Activated naive CD4-positive, alpha-beta T cell (primary cell): Measurements from ENCODE around the gene IL22RA1.

Experiments used
- DNase-seq, 4 experiments: peaks; one replicate each; lab custom pipeline; 2025; lab: John Stamatoyannopoulos, UW

Gene IL22RA1

DNA sequence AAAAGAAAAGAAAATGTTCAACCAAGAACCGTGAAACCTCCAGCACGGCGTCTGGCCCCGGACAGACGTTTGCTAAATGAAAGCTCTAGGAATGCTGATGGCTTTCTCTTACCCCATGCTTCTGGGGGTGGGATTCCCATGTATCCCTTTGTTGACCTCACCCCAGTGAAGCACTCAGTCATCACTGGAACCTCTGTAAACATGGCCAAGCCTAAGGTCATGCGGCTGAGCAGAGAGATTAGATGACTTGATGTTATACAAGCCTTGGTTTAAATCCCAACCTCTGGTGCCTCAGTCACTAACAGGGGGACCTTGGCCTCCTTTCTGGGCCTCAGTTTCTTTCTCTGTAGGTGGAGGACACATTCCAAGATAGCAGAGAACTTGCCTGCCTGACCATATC is 28.2 kb downstream of the IL22RA1 start:
- no peak for DNase-seq

DNA sequence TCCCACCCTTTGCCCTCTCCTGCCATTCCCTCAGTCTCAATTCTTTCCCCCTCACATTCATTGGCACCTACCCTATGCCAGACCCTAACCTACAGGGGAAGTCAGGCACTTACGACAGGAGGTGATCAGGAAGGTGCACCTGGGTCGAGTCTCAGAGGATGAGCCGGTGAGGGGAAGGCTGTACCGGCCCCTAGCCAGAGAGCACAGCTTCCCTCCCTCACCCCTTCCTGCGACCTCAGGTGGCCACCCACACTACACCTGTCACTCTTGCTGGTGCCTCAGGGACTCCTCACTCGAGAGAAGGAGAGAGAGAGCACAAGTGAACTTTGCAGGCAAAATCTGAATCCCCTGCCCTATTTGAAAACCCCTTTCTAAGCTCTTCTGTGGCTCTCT is 29.3 kb downstream of the IL22RA1 start:
- DNase-seq: no peak

GRCh38 chr1:24111996-24112779 is 30.8 kb downstream of the IL22RA1 start, which contains the start of gene MYOM3:
Gene MYOM3 (minus strand): TSS chr1:24112135. CDS start chr1:24108636, 3,499 bp downstream.
- DNase-seq: peak in 2 of 4 experiments; percentile 7 to 10

DNA sequence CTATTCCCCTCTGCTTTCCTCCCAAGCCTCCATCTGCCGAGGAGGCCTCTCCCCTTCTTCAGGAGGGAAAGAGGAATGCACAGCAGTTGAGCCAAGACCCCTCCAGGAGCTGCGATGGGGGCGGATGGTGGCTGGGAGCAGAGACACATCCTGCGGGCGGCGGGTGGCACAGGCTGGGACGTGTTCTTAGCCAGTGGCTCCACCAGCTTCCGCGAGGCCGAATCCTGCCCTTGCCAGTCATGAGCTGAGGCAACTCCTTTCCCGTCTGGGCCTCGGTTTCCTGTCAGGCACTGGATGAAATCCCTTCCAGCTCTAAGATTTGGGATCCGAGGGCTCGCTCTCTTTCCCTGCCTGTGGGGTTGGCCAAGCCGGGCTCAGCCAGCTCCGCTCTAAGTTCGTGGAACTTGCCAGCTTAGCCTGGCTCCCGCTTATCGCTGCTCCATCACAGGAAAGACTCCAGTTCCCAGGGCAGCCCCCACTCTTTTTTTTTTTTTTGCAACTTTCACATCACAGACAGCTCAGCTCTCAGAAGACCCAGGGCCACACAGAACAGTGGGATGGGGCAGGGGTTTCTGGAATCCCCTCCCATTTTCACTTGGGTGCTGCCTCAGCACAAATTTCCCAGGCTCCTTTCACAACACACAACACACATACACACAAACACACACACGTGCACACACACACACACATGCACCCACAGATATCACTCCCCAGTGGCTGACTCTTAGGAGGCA is 31.5 kb downstream of the IL22RA1 start:
- no peak for DNase-seq

- no peak for DNase-seq
These were observed 32.2 kb downstream of the IL22RA1 start for GRCh38 chr1:24110642-24111261.

DNA sequence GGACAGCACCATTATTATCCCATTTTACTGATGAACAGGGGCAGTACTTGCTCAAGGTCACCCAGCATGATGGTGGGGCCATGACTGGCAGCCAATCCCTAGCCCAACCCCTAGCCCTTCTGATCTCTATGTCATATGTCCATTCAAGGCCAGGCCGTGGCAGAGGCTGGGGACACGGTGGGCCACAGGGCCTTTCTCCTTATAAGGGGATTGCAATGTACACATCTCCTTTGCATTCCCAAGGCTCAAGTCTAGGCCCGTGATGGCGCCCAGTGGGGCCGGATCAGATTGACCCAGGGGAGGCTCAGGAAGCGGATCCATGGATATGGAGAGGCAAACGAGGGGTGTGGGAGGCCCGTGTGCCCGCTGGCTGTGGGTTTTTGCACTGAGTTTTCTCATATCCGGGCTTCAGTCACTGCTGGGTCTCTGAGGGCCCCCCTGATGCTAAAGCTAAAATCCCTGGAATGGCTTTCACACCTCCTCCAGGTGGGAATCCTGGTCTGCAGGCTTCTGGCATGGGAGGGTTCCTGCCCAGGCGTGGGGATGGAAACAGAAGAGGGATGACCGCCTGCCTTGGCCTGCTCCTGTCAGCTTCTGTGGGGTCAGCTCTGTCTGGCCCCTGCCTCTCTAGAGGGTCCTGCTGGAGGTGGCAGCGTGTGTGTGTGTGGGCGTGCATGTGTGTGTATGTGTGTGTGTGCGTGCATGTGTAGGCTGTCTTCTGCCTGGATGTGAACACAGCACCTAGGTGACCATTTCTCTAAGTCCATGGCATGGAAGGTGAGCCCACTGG is 33.1 kb downstream of the IL22RA1 start:
- no peak for DNase-seq

DNA sequence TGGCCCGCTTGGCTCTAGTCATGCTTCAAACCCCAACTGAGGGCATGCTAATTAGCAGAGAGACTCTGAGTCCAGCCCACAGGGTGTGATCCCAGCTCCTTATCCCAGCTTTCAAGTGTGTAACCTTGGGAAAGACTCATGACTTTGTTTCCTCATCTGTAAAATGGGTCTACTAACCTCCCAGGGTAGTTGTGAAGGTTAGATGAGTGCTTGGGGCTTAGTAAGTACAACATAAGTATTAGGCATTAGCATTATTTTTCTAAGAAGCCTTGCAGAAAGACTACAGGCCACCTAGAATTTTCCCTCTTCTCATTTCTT is 33.8 kb downstream of the IL22RA1 start:
- DNase-seq: no peak

DNA sequence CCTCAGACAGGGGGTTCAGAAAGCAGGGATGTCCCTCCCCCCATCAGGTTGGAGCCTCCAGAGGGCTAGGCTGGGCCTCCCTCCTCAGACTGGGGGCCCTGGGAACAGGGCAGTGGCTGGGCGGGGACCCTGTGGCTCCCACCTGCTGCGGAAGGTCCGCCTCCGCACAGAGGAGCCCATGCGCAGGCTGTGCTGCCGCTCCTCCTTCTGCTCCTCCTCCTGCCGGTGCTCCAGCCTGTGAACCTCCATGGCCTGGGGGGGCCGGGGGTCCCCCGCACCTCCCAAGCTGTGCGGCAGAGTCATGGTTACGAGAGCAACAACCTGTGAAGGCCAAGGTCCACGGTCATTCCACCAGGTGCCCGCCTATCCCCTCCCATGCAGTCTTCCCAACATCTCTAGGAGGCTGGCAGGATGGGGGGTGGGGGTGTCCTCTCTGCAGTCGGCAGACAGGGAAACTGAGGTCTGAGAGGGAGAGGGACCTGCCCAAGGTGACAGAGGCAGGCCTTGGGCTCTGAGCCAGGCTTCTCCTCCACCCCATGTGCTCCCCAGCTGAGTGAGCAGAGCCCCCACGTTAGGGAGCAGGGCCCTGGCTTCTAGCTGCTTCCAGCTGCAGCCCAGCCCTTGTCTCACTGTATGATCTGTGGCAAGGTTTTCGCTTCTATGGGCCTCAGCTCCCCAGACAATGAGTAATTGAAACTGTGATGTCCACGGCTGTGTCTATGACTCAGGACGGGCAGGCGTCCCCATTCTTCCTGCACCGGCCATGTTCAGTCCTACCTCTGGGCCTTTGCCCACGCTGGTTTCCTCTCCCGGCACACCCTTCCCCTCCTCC is 34.4 kb downstream of the IL22RA1 start:
- no peak for DNase-seq

- no peak for DNase-seq
These were observed 35.3 kb downstream of the IL22RA1 start for GRCh38 chr1:24107462-24108138.

DNA sequence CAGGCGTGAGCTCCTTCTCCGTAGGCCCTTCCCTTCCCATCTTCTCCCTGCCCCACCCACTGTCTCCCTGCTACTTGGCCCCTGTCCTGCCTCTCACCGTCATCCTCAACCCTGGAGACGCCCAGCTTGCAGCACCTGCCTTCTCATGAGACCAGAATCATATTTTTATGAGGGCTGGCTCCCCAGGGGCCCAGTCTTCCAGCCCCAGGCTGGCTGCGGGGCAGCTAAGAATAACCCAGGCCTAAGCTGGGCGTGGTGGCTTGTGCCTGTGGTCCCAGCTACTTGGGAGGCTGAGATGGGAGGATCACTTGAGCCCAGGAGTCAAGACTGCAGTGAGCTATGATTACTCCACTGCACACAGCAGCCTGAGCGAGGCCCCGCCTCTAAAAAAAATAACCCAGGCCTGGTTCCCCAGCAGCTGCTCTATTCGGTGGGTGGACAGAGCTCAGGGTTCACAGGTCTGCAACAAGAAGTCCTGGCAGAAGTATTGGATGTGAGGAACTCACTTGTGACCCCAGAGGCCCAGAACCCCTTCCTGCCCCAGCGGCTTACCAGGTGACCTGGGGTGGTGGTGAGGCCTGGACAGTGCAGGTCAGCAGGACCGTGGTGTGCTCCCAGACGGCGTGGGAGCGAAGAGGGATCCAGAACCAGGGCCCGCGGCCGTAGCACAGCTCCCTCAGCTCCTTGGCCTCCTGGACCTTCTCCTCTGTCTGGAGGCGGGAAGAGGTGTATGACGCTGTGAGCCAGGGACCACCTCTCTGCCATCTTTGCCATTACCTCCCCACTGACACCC is 37.4 kb downstream of the IL22RA1 start:
- DNase-seq: no peak

DNA sequence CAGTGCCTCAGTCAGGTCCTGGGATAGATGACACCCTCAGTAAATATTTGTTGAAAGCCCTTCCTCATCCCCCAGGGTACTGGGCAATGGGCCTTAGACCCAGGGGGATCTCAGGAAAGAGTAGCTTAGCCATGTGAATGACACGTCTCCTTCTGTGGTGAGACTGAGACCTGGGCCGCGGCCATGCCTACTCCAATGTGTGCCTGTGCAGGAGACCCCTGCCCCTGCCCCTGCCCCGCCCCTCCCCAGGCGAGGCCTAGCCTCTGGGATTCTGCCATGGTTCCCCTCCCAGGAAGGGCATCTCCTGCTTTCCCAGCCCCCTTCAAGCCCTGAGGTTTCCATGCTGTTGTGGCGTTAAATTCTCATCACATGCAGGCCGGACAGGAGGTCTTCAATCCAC is 38.1 kb downstream of the IL22RA1 start:
- DNase-seq: no peak

DNA sequence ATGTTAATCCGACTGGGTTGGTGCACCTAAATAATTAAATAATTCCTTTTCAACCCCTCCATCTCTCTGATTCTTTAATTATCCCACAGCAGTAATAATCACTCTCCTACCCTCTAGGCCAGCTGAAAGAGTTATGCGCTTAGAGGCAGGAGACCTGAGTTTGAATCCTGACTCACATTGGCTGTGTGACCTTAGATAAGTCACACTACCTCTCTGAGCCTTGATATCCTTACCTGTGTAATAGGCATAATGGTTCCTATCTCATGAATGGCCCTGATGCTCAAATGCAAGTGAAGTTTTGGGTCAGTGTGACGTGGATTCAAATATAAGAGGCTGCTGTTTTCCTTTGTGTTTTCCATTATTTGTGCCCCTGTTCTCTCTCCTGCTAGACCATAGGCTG is 39.1 kb downstream of the IL22RA1 start:
- DNase-seq: no peak

- DNase-seq: no peak
These were observed 39.5 kb downstream of the IL22RA1 start for GRCh38 chr1:24103408-24103807.

DNA sequence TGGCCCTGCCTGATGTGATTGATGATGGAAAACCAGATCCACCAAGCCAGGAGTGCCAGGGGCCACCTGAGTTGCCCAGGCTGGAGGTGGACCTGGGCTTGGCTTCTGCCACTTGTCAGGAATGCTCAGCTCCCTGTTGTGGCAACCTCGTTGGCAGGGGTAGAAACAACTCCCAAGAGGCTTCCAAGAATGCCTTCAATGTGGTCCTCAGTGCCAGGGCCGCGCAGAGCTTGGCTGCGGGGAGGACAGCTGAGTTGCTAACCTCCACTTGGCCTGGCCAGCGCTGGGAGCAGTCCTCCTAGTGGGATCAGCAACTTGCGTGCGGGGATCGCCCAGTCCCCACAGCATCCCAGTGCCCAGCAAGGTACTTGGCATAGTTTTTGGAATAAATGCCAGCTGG is 40.0 kb downstream of the IL22RA1 start:
- no peak for DNase-seq

GRCh38 chr1:24101796-24102586 is 40.9 kb downstream of the IL22RA1 start:
- DNase-seq: no peak

DNA sequence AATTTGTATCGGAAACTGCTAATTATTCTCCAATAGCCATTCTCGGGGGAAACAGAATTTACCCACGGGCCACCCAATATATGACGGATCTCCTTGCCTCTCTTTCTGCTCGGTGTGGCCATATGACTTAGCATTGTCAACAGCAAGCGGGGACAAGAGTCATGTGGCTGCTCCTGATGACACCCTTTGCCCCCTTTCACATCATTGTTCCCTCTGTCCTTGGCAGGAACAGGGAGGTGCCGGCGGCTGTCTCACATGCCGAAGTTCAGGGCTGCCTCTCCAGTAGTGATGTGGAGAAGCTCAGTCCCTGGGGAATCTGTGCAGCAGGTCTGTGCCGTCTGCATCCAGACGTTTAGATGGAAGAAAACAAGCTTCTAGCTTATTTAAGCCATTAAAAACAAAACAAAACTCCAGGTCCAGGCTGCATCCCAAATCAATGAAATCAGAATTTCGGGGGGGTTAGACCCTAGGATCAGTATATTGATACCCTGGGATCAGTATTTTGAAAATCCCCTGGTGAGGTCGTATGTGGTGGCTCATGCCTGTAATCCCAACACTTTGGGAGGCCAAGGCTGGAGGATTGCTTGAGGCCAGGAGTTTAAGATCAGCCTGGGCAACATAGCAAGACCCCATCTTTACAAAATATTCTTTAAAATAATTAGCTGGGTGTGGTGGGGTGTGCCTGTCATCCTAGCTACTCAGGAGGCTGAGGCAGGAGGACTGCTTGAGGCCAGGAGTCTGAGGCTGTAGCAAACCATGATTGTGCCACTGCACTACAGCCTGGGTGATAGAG is 41.8 kb downstream of the IL22RA1 start:
- DNase-seq: no peak

DNA sequence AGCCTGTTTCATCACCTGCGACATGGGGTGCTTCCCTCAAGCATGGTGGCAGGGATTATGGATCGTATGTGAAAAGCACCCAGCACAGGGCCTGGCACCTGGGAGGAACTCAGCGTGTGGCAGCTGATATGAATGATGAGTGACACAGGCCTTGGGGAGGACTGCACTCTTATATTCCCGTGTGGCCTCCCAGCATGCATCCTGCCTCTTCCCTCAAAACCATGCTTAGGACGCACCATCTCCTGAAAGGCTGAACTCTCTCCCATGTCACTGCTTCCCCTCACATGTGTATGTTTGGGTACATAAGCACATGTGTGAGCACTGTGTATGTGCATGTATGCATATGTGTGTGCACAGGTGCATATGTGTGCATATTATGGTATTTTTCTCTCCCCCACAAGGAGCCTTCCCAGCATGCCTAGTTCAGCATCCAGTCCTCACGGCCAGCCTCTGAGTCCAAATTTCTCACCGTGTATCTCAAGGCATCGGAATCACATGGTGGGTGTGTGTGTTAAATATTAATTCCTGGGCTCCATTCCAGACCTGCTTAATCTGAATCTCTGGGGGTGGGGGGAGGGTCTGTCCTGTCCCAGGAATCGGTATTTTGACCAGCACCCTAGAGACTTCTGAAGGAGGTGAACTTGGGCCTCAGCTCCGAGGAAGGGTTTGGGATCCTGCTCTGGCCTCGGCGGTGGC is 43.8 kb downstream of the IL22RA1 start:
- DNase-seq: no peak

DNA sequence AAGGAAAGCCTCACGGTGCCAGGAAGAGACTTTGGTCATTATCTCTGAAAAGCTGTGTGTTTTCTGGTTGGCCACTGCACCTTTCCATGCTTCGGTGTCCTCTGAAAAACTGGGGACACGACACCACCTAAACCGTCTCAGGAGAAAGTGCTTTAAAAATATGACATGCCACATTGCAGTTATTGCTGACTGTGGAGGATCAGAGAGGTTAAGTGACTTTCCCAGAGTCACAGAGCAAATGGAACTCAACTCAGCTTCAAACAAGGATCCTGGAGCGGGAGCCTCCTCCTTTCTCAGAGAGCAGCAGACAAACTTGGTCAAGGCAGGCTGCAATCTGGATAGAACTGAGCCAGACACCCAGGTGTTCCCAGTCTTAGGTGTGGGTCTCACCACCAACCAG is 44.8 kb downstream of the IL22RA1 start:
- DNase-seq: no peak
